Prostate gland (tissue), 2 donors: ENCODE data around the gene MPPED2.

Experiments used
- CTCF ChIP-seq, 4 experiments: fragments of 200-600 bp in 2 of 4; fragments of 450-650 bp in 2 of 4; sonication (generic) in 2 of 4; IDR thresholded peaks; 1 replicate in 3 of 4; 2 replicates in 1 of 4; pipeline ENCODE4 v1.5.1; 2016 to 2019; ENCODE audit warnings: antibody characterized with exemption in 4 of 4, mild to moderate bottlenecking in 2 of 4, moderate library complexity in 2 of 4
- POLR2AphosphoS5 ChIP-seq: sonication (generic); formaldehyde crosslinking; IDR thresholded peaks from one replicate; pipeline ENCODE4 v1.6.1; 2017; ENCODE audit warnings: antibody characterized with exemption

DNA sequence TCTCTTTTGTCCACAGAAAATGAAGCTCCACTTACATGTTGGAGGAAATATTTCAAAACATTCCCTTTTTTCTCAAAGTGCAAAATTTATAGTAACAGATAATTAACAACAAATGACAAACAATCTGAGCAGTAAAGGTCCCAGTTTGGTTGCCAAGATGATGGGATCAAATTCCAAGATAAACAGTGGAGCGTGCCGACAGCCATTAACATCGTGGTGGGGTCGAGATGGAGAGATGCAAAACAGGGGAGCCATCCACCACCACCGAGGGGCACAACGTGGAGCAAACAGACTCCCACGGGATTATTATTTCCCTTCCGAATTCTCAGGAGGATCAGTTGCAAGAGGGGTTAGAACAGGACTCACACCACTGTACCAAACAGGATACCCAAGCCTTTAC lies 17.2 kb downstream of the MPPED2 start:
- TF ChIP-seq CTCF (IDR thresholded peaks at IDR 0.05) (no peak), POLR2AphosphoS5 (no peak)
